MM.1S (cell line): Measurements from ENCODE around the gene XYLT2.

Experiments used
- CTCF ChIP-seq: fragments of 300-600 bp; sonication (generic); IDR thresholded peaks from 2 replicates; pipeline ENCODE4 v1.5.1; 2016; ENCODE audit warnings: antibody characterized with exemption, low read length, mixed read lengths
- EZH2 ChIP-seq: fragments of 300-600 bp; sonication (generic); optimal IDR thresholded peaks from 2 replicates; pipeline ENCODE3; 2017; ENCODE audit warnings: low read depth, mild to moderate bottlenecking, antibody characterized with exemption, low read length, mixed read lengths

- TF ChIP-seq CTCF, result no peak
- no peak for TF ChIP-seq EZH2
Observed at GRCh38 chr17:50392621-50393020, 46.7 kb downstream of the XYLT2 start.
